ENCODE data around the gene BMPR1A.

DNA sequence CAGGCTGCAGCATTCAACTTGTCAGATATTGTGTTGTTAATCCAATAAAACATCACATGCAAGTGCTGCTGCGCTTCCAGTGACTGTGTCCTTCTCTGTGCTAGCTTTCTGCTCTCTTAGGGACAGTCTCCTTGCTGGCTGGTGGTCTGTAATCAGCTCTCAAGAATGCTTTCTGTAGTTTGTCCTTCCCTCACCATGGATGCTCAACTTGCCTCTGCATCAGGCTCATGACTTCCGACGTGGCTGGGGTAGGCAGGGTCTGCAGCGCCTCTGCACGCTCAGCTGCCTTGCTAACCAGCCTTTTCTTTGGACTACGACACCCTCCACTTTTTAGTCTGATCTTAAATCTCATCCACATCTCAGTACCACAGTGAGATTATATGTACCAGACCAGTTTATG is 142.7 kb downstream of the BMPR1A start:
- TF ChIP-seq CTCF (IDR thresholded peaks at IDR 0.05; ENCODE audit: low read depth, low read length), result no peak
- no peak for TF ChIP-seq EZH2phosphoT487 (IDR thresholded peaks at IDR 0.05; ENCODE audit: low read depth)

Data from OCI-LY3 (cell line).